Ishikawa (cell line): ENCODE measurements around the gene ACKR1.

Experiments
- CEBPB ChIP-seq: IDR thresholded peaks from 2 replicates; pipeline ENCODE4 v1.6.1; 2012
- CREB1 ChIP-seq: IDR thresholded peaks from 2 replicates; pipeline ENCODE4 v1.6.1; 2012; ENCODE audit warnings: low read depth
- EGR1 ChIP-seq: IDR thresholded peaks from 2 replicates; pipeline ENCODE4 v1.6.1; 2012
- EP300 ChIP-seq: IDR thresholded peaks from 2 replicates; pipeline ENCODE4 v1.6.1; 2012; ENCODE audit warnings: borderline replicate concordance
- RAD21 ChIP-seq: IDR thresholded peaks from 2 replicates; pipeline ENCODE4 v1.6.1; 2012; ENCODE audit warnings: low read depth
- TAF1 ChIP-seq: IDR thresholded peaks from 2 replicates; pipeline ENCODE4 v1.6.1; 2012; ENCODE audit warnings: low read depth, mild to moderate bottlenecking
- TCF12 ChIP-seq: IDR thresholded peaks from 2 replicates; pipeline ENCODE4 v1.6.1; 2012; ENCODE audit warnings: low read depth
- YY1 ChIP-seq: IDR thresholded peaks from 2 replicates; pipeline ENCODE4 v1.6.1; 2012; ENCODE audit warnings: low read depth

DNA sequence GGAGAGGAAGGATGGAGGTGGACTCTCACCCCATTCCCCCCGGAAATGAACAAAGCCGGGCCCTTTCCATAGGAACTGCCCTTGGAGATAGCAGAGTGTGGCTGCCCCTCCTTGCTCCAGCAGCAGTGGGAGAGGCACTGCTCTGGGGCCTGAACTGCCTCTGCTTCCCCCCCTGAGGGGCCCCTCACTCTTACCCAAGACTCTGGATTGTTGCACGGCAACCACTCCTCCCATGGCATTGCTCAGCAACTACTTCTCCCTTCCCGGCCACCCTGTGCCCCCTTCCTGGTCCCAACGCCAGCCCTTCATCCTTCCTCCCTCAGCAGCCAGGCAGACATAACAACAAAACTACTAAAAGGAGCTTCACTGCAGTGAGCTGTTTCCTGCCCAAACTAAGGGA lies 3.0 kb upstream of the ACKR1 start:
- TF ChIP-seq EP300: no peak
- TF ChIP-seq YY1: no peak
- TF ChIP-seq CREB1: no peak
- TF ChIP-seq EGR1: no peak
- TF ChIP-seq TAF1: no peak
- no peak for TF ChIP-seq CEBPB
- no peak for TF ChIP-seq RAD21
- no peak for TF ChIP-seq TCF12
